HepG2 (cell line): ENCODE results near the gene SPATA25. TPM values are rescaled to one million over a fixed set of nuclear protein-coding genes. Genes with fewer than 3 reads are reported as not detected.

ENCODE experiments used
- ADNP ChIP-seq: sonication (generic); formaldehyde crosslinking; IDR thresholded peaks from 2 replicates; pipeline ENCODE4 v1.4.0; 2020; ENCODE audit warnings: missing genetic modification reagents
- CBFB ChIP-seq: sonication (generic); formaldehyde crosslinking; IDR thresholded peaks from 2 replicates; pipeline ENCODE4 v1.4.0; 2020; ENCODE audit warnings: missing genetic modification reagents
- EED ChIP-seq: sonication (generic); formaldehyde crosslinking; IDR thresholded peaks from 2 replicates; pipeline ENCODE4 v1.5.0; 2020; ENCODE audit warnings: mild to moderate bottlenecking, missing genetic modification reagents
- ELF3 ChIP-seq: IDR thresholded peaks from 2 replicates; pipeline ENCODE4 v1.6.1; 2016; ENCODE audit warnings: missing genetic modification reagents, missing compliant biosample characterization
- FOXA1 ChIP-seq, 2 experiments: fragments of 450-650 bp in 1 of 2; sonication (generic) in 1 of 2; formaldehyde crosslinking in 1 of 2; IDR thresholded peaks; 2 replicates each; pipeline versions ENCODE4 v1.4.0 to v1.6.1; 2016 to 2020; ENCODE audit warnings: missing genetic modification reagents in 1 of 2
- FOXK1 ChIP-seq: sonication (generic); formaldehyde crosslinking; IDR thresholded peaks from 2 replicates; pipeline ENCODE4 v1.4.0; 2020; ENCODE audit warnings: low read depth, missing genetic modification reagents, borderline replicate concordance
- HMGXB4 ChIP-seq, 2 experiments: sonication (generic) in 1 of 2; formaldehyde crosslinking in 1 of 2; IDR thresholded peaks; 2 replicates each; pipeline versions ENCODE4 v1.4.0 to v1.6.1; 2018 to 2020; ENCODE audit warnings: missing genetic modification reagents in 2 of 2, borderline replicate concordance in 1 of 2, low read depth in 1 of 2, mild to moderate bottlenecking in 1 of 2, missing biosample characterization in 1 of 2
- HOXA7 ChIP-seq: sonication (generic); formaldehyde crosslinking; IDR thresholded peaks from 2 replicates; pipeline ENCODE4 v1.8.1; 2022; ENCODE audit warnings: mild to moderate bottlenecking, missing genetic modification reagents, moderate library complexity
- KLF12 ChIP-seq: sonication (generic); formaldehyde crosslinking; IDR thresholded peaks from 2 replicates; pipeline ENCODE4 v1.4.0; 2020; ENCODE audit warnings: missing genetic modification reagents, borderline replicate concordance
- MTERF4 ChIP-seq: sonication (generic); formaldehyde crosslinking; IDR thresholded peaks from 2 replicates; pipeline ENCODE4 v1.8.0; 2023; ENCODE audit warnings: mild to moderate bottlenecking, missing genetic modification reagents
- MXI1 ChIP-seq: IDR thresholded peaks from 3 replicates; pipeline ENCODE4 v1.6.1; 2012; ENCODE audit warnings: low read depth, low read length, inconsistent platforms, borderline replicate concordance
- SIX4 ChIP-seq: sonication (generic); formaldehyde crosslinking; IDR thresholded peaks from 2 replicates; pipeline ENCODE4 v1.4.0; 2020; ENCODE audit warnings: missing genetic modification reagents
- ZBTB7B ChIP-seq: sonication (generic); formaldehyde crosslinking; IDR thresholded peaks from 2 replicates; pipeline ENCODE4 v1.4.0; 2020; ENCODE audit warnings: missing genetic modification reagents
- ZFP91 ChIP-seq: sonication (generic); formaldehyde crosslinking; IDR thresholded peaks from 2 replicates; pipeline ENCODE4 v1.9.0; 2022; ENCODE audit warnings: missing genetic modification reagents, mild to moderate bottlenecking, borderline replicate concordance
- ZMYM4 ChIP-seq: sonication (generic); formaldehyde crosslinking; IDR thresholded peaks from 2 replicates; pipeline ENCODE4 v1.8.1; 2023; ENCODE audit warnings: mild to moderate bottlenecking, missing genetic modification reagents
- ZNF124 ChIP-seq: sonication (generic); formaldehyde crosslinking; IDR thresholded peaks from 2 replicates; pipeline ENCODE4 v1.4.0; 2020; ENCODE audit warnings: missing genetic modification reagents
- ZNF589 ChIP-seq: sonication (generic); formaldehyde crosslinking; conservative IDR thresholded peaks from 2 replicates; pipeline ENCODE4 v1.8.0; 2022; ENCODE audit warnings: mild to moderate bottlenecking, moderate library complexity, missing genetic modification reagents
- ZNF644 ChIP-seq: IDR thresholded peaks from 2 replicates; pipeline ENCODE4 v1.6.1; 2016; ENCODE audit warnings: low read depth
- ZNF724P ChIP-seq: sonication (generic); formaldehyde crosslinking; IDR thresholded peaks from 2 replicates; pipeline ENCODE4 v1.8.0; 2022; ENCODE audit warnings: missing genetic modification reagents, borderline replicate concordance
- ZNF770 ChIP-seq: sonication (generic); formaldehyde crosslinking; IDR thresholded peaks from 2 replicates; pipeline ENCODE4 v1.5.0; 2020; ENCODE audit warnings: mild to moderate bottlenecking, missing genetic modification reagents
- polyA plus RNA-seq, 8 experiments: library from polyadenylated mRNA; depleted of rRNA in 3 of 8; stranded (reverse) in 7 of 8; unstranded in 1 of 8; fragments of >200 nt; fragmentation: Illumina TruSeq in 4 of 8; extraction: Trizol in 4 of 8; gene quantifications; 2 replicates each; pipeline versions ENCODE4 v1.2.1 to v1.2.3, GENCODE V29; 2011 to 2016; ENCODE audit warnings: low read depth in 4 of 8, missing spikeins in 1 of 8, mixed read lengths in 1 of 8; ENCODE audit not compliant: insufficient read depth in 1 of 8
- total RNA-seq, 5 experiments: library from RNA; depleted of rRNA; stranded (reverse); fragments of >200 nt; fragmentation: Illumina TruSeq; extraction: Trizol; gene quantifications; 2 replicates each; pipeline ENCODE4 v1.2.3, GENCODE V29; 2016; ENCODE audit warnings: low read depth in 1 of 5
- TF ChIP-seq, protein P1 (sequence below): sonication (generic); formaldehyde crosslinking; IDR thresholded peaks from 2 replicates; pipeline ENCODE4 v1.4.0; 2020; ENCODE audit warnings: missing genetic modification reagents, borderline replicate concordance

Gene SPATA25
- total and polyA plus RNA-seq, 2 of the 13 experiments (the other 11 are each of a cell fraction or from before 2014, with no cell fraction given) = 4.8 to 7.6 TPM

- TF ChIP-seq ZFP91 (CRISPR knock-in tag) (peak; percentile 70), MTERF4 (CRISPR knock-in tag) (peak; percentile 53; the same call in 1 of the 2 replicates), ZNF124 (CRISPR knock-in tag) (peak; percentile 92), ZNF644 (CRISPR knock-in tag) (peak; percentile 70), FOXA1 (IDR thresholded peaks at IDR 0.05) (0 out of 2 replicates have a peak, but pooled peaks have one; percentile 31), FOXA1 (CRISPR knock-in tag; IDR thresholded peaks at IDR 0.05) (peak; percentile 83), ZMYM4 (CRISPR knock-in tag) (peak; percentile 86), ZNF589 (CRISPR knock-in tag) (peak; percentile 83), HMGXB4 (CRISPR knock-in tag; IDR thresholded peaks at IDR 0.05; ENCODE audit: borderline replicate concordance in 1 of 2, low read depth in 1 of 2) (peak; percentile 68 to 77), ZNF724P (CRISPR knock-in tag) (no peak; the same call in 1 of the 2 replicates), ZNF770 (CRISPR knock-in tag) (peak; percentile 100), ELF3 (CRISPR knock-in tag) (peak; percentile 84), EED (CRISPR knock-in tag) (peak; percentile 76; the same call in 1 of the 2 replicates), ADNP (peak; percentile 95), ZBTB7B (peak; percentile 99), HOXA7 (CRISPR knock-in tag) (no peak), CBFB (CRISPR knock-in tag) (0 out of 2 replicates have a peak, but pooled peaks have one; percentile 53), KLF12 (CRISPR knock-in tag) (peak; percentile 88; the same call in 1 of the 2 replicates), MXI1 (peak; percentile 72; the same call in 1 of the 3 replicates), FOXK1 (CRISPR knock-in tag) (peak; percentile 84), SIX4 (peak; percentile 81)
- TF ChIP-seq, protein P1, sequence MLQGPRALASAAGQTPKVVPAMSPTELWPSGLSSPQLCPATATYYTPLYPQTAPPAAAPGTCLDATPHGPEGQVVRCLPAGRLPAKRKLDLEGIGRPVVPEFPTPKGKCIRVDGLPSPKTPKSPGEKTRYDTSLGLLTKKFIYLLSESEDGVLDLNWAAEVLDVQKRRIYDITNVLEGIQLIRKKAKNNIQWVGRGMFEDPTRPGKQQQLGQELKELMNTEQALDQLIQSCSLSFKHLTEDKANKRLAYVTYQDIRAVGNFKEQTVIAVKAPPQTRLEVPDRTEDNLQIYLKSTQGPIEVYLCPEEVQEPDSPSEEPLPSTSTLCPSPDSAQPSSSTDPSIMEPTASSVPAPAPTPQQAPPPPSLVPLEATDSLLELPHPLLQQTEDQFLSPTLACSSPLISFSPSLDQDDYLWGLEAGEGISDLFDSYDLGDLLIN (CRISPR knock-in tag) = 0 out of 2 replicates have a peak, but pooled peaks have one; percentile 59
Observed at GRCh38 chr20:45927071-45927878, 39.9 kb upstream of the SPATA25 start (continued).
